KOPT-K1 (cell line): ENCODE results near the gene TMTC2.

Experiments used
- H3K27ac ChIP-seq: fragments of 200-600 bp; sonication (generic); 2 replicates; pipeline ENCODE4 v1.5.1; 2016; ENCODE audit warnings: antibody characterized with exemption, mild to moderate bottlenecking, low read depth, low read length; ENCODE audit not compliant: poor library complexity, severe bottlenecking
- H3K36me3 ChIP-seq: fragments of 200-600 bp; sonication (generic); 2 replicates; pipeline ENCODE4 v1.5.1; 2017; ENCODE audit warnings: antibody characterized with exemption, mild to moderate bottlenecking, low read length, moderate library complexity; ENCODE audit not compliant: insufficient read depth
- H3K9me3 ChIP-seq: fragments of 200-600 bp; sonication (generic); 2 replicates; pipeline ENCODE4 v1.5.1; 2017; ENCODE audit warnings: antibody characterized with exemption, low read length, mild to moderate bottlenecking; ENCODE audit not compliant: insufficient read depth, poor library complexity, severe bottlenecking

Gene TMTC2

GRCh38 chr12:82852529-82852928 lies 165.8 kb downstream of the TMTC2 start:
- Histone ChIP-seq H3K27ac (no peak overlapping the region), H3K9me3 (no peaks in the 10 kb centered on the region), H3K36me3 (no peaks in the 10 kb centered on the region)

GRCh38 chr12:82855872-82856271 lies 169.2 kb downstream of the TMTC2 start:
- Histone ChIP-seq H3K36me3 (no peaks in the 10 kb centered on the region), H3K27ac (no peak overlapping the region), H3K9me3 (no peaks in the 10 kb centered on the region)

- Histone ChIP-seq H3K9me3 (no peaks in the 10 kb centered on the region), H3K27ac (no peak overlapping the region), H3K36me3 (no peaks in the 10 kb centered on the region)
These were observed 170.6 kb downstream of the TMTC2 start for GRCh38 chr12:82857276-82857675.

GRCh38 chr12:82857911-82858533 lies 171.3 kb downstream of the TMTC2 start:
- H3K36me3 ChIP-seq, result no peaks in the 10 kb centered on the region
- H3K27ac ChIP-seq, result no peak overlapping the region
- H3K9me3 ChIP-seq, result no peaks in the 10 kb centered on the region

- Histone ChIP-seq H3K27ac (no peak overlapping the region), H3K9me3 (no peaks in the 10 kb centered on the region), H3K36me3 (no peaks in the 10 kb centered on the region)
These were observed 171.8 kb downstream of the TMTC2 start for GRCh38 chr12:82858534-82858917.

GRCh38 chr12:82862069-82862841 lies 175.5 kb downstream of the TMTC2 start:
- Histone ChIP-seq H3K36me3 (no peaks in the 10 kb centered on the region), H3K27ac (no peak overlapping the region), H3K9me3 (no peaks in the 10 kb centered on the region)

GRCh38 chr12:82862876-82863649 lies 176.4 kb downstream of the TMTC2 start:
- Histone ChIP-seq H3K36me3 (no peaks in the 10 kb centered on the region), H3K27ac (no peak overlapping the region), H3K9me3 (no peaks in the 10 kb centered on the region)

GRCh38 chr12:82866227-82866775 lies 179.6 kb downstream of the TMTC2 start:
- no peaks in the 10 kb centered on the region for H3K36me3 ChIP-seq
- H3K9me3 ChIP-seq, result no peaks in the 10 kb centered on the region
- no peak overlapping the region for H3K27ac ChIP-seq

GRCh38 chr12:82866946-82867345 lies 180.2 kb downstream of the TMTC2 start:
- Histone ChIP-seq H3K36me3 (no peaks in the 10 kb centered on the region), H3K9me3 (no peaks in the 10 kb centered on the region), H3K27ac (no peak overlapping the region)

GRCh38 chr12:82867762-82868500 lies 181.2 kb downstream of the TMTC2 start:
- no peaks in the 10 kb centered on the region for H3K36me3 ChIP-seq
- H3K27ac ChIP-seq, result no peak overlapping the region
- no peaks in the 10 kb centered on the region for H3K9me3 ChIP-seq

GRCh38 chr12:82870771-82871377 lies 184.2 kb downstream of the TMTC2 start:
- no peaks in the 10 kb centered on the region for H3K9me3 ChIP-seq
- no peak overlapping the region for H3K27ac ChIP-seq
- no peaks in the 10 kb centered on the region for H3K36me3 ChIP-seq

GRCh38 chr12:82872088-82872487 lies 185.4 kb downstream of the TMTC2 start:
- H3K27ac ChIP-seq, result no peak overlapping the region
- H3K36me3 ChIP-seq, result no peaks in the 10 kb centered on the region
- H3K9me3 ChIP-seq, result no peaks in the 10 kb centered on the region

GRCh38 chr12:82873309-82873708 lies 186.6 kb downstream of the TMTC2 start:
- Histone ChIP-seq H3K27ac (no peak overlapping the region), H3K9me3 (no peaks in the 10 kb centered on the region), H3K36me3 (no peaks in the 10 kb centered on the region)

- H3K9me3 ChIP-seq, result no peaks in the 10 kb centered on the region
These were observed 187.2 kb downstream of the TMTC2 start for GRCh38 chr12:82873951-82874350.

More at GRCh38 chr12:82873951-82874350, 187.2 kb downstream of the TMTC2 start:
- H3K36me3 ChIP-seq, result no peaks in the 10 kb centered on the region
- H3K27ac ChIP-seq, result no peak overlapping the region
